ENCODE results near the gene YIPF3. TPM values are rescaled to one million over a fixed set of nuclear protein-coding genes. Genes with fewer than 3 reads are reported as not detected.

The YIPF3 gene
- total and polyA plus RNA-seq, 4 donors = 81.3 to 119 (median 96.2) TPM

DNA sequence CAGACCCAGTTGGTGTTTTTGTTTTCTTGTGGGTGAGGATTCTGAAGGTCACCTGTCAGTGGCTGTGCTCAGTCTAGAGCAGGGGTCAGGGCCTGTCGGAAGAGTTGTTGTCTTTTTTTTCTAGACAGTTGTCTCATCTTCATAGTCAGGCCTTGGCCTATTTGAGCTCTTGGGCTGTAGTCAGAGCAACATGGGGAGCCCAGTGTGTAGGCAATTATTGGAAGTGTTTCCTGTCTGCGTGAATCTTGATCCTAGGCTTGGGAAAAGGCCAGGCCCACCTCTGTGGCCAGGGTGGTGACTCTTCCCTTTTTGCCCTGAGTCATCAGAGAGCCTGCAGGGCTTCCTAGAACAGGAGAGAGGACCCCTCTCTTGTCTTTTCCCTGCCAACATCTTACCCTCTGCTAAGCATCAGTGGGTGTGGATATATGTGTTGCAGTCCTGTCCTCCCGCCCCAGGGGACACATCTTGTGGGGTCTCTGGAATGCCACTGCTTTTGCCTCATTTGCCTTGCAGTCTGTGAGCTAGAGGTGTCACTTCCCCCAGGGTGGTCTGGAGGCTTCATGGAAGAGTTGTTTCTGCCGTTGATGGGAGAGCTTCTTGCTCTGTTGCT, 28.0 kb downstream of the YIPF3 start:
- Histone ChIP-seq H3K4me3 (no peak overlapping the region), H3K27me3 (ENCODE audit: control insufficient read depth in 3 of 3, insufficient read depth in 3 of 3, low read length in 2 of 3) (no peaks in the 10 kb centered on the region), H3K36me3 (ENCODE audit: control insufficient read depth in 4 of 4, insufficient read depth in 4 of 4, low read length in 4 of 4) (peaks cover 0 to 6% (median 0%) of the 10 kb centered on the region in 4 donors), H3K4me1 (ENCODE audit: control insufficient read depth in 5 of 5, insufficient read depth in 5 of 5, low read length in 5 of 5) (peaks cover 5 to 16% (median 12%) of the 10 kb centered on the region in 5 donors), H3K9ac (ENCODE audit: insufficient read depth in 1 of 2, low read length in 2 of 2) (no peak overlapping the region), H3K27ac (ENCODE audit: low read depth in 1 of 2, low read length in 1 of 2) (no peak overlapping the region), H3K9me3 (ENCODE audit: control insufficient read depth in 4 of 4, insufficient read depth in 3 of 4, low read length in 3 of 4) (no peaks in the 10 kb centered on the region)
- WGBS, 2 donors = 75 to 89% methylated on average over 4 of the region's 4 CpGs
- no peak for ATAC-seq (ENCODE audit: insufficient read depth, low FRiP score)
- TF ChIP-seq, protein P1, sequence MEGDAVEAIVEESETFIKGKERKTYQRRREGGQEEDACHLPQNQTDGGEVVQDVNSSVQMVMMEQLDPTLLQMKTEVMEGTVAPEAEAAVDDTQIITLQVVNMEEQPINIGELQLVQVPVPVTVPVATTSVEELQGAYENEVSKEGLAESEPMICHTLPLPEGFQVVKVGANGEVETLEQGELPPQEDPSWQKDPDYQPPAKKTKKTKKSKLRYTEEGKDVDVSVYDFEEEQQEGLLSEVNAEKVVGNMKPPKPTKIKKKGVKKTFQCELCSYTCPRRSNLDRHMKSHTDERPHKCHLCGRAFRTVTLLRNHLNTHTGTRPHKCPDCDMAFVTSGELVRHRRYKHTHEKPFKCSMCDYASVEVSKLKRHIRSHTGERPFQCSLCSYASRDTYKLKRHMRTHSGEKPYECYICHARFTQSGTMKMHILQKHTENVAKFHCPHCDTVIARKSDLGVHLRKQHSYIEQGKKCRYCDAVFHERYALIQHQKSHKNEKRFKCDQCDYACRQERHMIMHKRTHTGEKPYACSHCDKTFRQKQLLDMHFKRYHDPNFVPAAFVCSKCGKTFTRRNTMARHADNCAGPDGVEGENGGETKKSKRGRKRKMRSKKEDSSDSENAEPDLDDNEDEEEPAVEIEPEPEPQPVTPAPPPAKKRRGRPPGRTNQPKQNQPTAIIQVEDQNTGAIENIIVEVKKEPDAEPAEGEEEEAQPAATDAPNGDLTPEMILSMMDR (IDR thresholded peaks at IDR 0.05; ENCODE audit: control extremely low read depth, extremely low read depth) = no peak
- DNase-seq = no peak

DNA sequence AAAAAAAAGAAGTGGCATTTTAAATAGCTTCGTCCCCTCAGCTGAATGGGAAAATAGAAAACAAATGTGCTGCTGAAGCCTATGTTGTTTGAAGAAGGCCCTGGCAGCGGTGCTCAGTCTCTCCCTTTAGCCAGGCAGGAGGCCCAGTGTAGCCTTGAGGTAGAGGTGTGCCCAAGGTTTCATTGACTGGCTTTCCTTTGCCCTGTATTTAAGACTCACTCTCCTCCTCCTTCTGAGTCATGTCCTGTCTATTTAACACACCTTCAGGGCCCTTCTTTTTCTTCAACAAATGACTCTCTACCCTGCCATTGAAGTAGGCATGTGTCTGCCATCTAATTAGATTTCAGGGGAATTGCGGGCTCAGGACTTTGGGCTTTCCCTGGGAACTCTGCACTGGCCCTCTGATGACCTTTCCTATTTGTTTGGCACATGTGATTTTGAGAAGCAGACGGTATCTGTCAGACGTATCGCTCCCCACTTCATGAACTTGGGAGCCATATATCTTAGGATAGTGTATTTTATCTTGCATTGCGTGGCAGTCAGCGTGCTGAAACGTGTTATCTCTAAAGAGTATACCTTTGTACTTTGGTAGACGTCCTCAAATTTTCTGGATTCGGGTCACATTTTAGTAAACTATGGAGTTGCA, 35.0 kb downstream of the YIPF3 start:
- Histone ChIP-seq H3K9ac (ENCODE audit: insufficient read depth in 1 of 2, low read length in 2 of 2) (no peak overlapping the region), H3K9me3 (ENCODE audit: control insufficient read depth in 4 of 4, insufficient read depth in 3 of 4, low read length in 3 of 4) (no peaks in the 10 kb centered on the region), H3K36me3 (ENCODE audit: control insufficient read depth in 4 of 4, insufficient read depth in 4 of 4, low read length in 4 of 4) (peaks cover 0 to 4% (median under 1%) of the 10 kb centered on the region in 4 donors), H3K4me1 (ENCODE audit: control insufficient read depth in 5 of 5, insufficient read depth in 5 of 5, low read length in 5 of 5) (peaks cover 7 to 16% (median 10%) of the 10 kb centered on the region in 5 donors), H3K27me3 (ENCODE audit: control insufficient read depth in 3 of 3, insufficient read depth in 3 of 3, low read length in 2 of 3) (no peaks in the 10 kb centered on the region), H3K27ac (ENCODE audit: low read depth in 1 of 2, low read length in 1 of 2) (no peak overlapping the region), H3K4me3 (no peak overlapping the region)
- WGBS, 2 donors = 89 to 95% methylated on average over 11 of the region's 11 CpGs
- no peak for DNase-seq
- no peak for ATAC-seq (ENCODE audit: insufficient read depth, low FRiP score)
- TF ChIP-seq, protein P1 (IDR thresholded peaks at IDR 0.05; ENCODE audit: control extremely low read depth, extremely low read depth) = no peak

DNA sequence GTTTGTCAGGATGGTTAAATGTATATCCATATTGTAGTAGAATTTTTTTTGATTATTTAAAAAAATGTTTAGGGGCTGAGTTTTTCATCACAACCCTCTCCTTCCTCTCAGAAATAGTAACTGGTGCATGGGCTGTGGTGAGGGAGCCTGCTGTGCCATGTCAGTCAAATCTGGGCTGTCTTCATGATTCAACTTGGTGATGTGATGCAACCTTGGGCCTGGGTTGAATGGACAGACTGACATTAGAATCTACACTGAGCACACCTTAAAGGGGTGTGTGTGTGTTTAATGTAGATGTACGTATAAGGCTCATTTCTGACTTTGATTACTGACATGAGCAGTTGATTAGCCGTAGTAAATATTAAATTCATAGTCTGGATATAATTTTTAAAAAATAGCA, 35.7 kb downstream of the YIPF3 start:
- H3K27ac ChIP-seq (ENCODE audit: low read depth in 1 of 2, low read length in 1 of 2) = no peak overlapping the region
- peaks cover 0 to 2% (median under 1%) of the 10 kb centered on the region in 4 donors for H3K36me3 ChIP-seq (ENCODE audit: control insufficient read depth in 4 of 4, insufficient read depth in 4 of 4, low read length in 4 of 4)
- H3K4me1 ChIP-seq (ENCODE audit: control insufficient read depth in 5 of 5, insufficient read depth in 5 of 5, low read length in 5 of 5) = peaks cover 7 to 17% (median 10%) of the 10 kb centered on the region in 5 donors
- H3K9me3 ChIP-seq (ENCODE audit: control insufficient read depth in 4 of 4, insufficient read depth in 3 of 4, low read length in 3 of 4) = no peaks in the 10 kb centered on the region
- TF ChIP-seq, protein P1 (IDR thresholded peaks at IDR 0.05; ENCODE audit: control extremely low read depth, extremely low read depth) = no peak
- no peak overlapping the region for H3K4me3 ChIP-seq
- no peak overlapping the region for H3K9ac ChIP-seq (ENCODE audit: insufficient read depth in 1 of 2, low read length in 2 of 2)
- no peak for DNase-seq
- no peak for ATAC-seq (ENCODE audit: insufficient read depth, low FRiP score)
- 89 to 91% methylated on average over 2 of the region's 2 CpGs for WGBS, 2 donors
- H3K27me3 ChIP-seq (ENCODE audit: control insufficient read depth in 3 of 3, insufficient read depth in 3 of 3, low read length in 2 of 3) = no peaks in the 10 kb centered on the region

Measured in lung (tissue), 12 donors.